ENCODE measurements around the gene LRRC47. TPM values are rescaled to one million over a fixed set of nuclear protein-coding genes. Genes with fewer than 3 reads are reported as not detected.

Gene LRRC47
- polyA plus RNA-seq, 1 experiment = 17.7 TPM

DNA sequence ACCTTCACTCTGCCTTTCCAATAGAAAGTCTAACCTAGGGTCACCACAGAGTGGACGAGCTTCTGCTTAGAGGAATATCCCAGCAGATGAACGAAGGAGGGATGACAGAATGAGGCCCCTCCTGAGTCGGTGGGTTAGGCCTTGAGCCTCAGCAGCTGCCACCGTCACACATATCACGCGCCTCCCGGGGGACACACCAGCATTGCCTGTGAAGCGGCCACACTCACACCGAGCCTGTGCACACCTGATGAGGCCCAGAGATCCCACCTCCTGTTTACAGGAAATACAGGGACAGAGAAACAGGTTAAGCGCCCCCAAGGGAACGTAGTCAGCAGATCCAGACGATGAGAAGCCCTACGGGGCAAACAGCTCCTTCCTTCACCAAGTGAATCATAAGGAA is 25.1 kb upstream of the LRRC47 start:
- Histone ChIP-seq H3K4me3 (ENCODE audit: low read depth, low read length) (no peak overlapping the region), H3K36me3 (ENCODE audit: control insufficient read depth, insufficient read depth, low read length) (peaks cover 20% of the 10 kb centered on the region), H3K27me3 (ENCODE audit: control insufficient read depth, insufficient read depth, low read length) (no peaks in the 10 kb centered on the region)
- DNase-seq (ENCODE audit: low read depth) = no peak
- TF ChIP-seq CTCF (IDR thresholded peaks at IDR 0.05; ENCODE audit: insufficient read depth, low read depth, low read length) = no peak
- ChIA-PET POLR2A (no interaction called here), CTCF (interaction anchor here (0.7 to 1.0 kb wide), 2 partner anchors 19 to 25 kb away, joined by 3 to 5 read pairs; no protein-coding TSS in a partner anchor)

DNA sequence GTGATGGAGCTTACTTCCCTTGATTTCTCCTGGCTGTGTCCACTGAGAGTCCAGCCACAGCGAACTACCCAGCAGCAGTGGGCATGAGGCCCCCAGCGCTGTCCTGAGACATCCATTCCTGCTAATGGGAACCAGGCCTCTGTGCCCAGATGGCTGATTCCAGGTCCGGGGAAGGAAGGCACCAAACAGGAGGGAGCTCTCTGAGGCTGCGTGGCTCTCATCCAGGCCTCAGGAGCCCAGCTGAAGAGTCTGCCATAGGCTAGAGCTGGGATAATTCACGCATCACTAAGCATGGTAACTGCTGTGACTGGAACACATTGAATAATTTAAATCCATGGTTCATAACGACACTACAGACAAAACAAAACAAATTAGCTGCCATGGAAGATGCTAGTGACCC is 24.7 kb upstream of the LRRC47 start:
- ChIA-PET CTCF (interaction anchor here (0.7 to 1.0 kb wide), 2 partner anchors 18 to 26 kb away, joined by 3 to 5 read pairs; no protein-coding TSS in a partner anchor), POLR2A (no interaction called here)
- Histone ChIP-seq H3K36me3 (ENCODE audit: control insufficient read depth, insufficient read depth, low read length) (peaks cover 20% of the 10 kb centered on the region), H3K4me3 (ENCODE audit: low read depth, low read length) (no peak overlapping the region), H3K27me3 (ENCODE audit: control insufficient read depth, insufficient read depth, low read length) (no peaks in the 10 kb centered on the region)
- no peak for DNase-seq (ENCODE audit: low read depth)
- no peak for TF ChIP-seq CTCF (IDR thresholded peaks at IDR 0.05; ENCODE audit: insufficient read depth, low read depth, low read length)

- H3K27me3 ChIP-seq (ENCODE audit: control insufficient read depth, insufficient read depth, low read length) = no peaks in the 10 kb centered on the region
- no peak overlapping the region for H3K4me3 ChIP-seq (ENCODE audit: low read depth, low read length)
- ChIA-PET POLR2A (no interaction called here), CTCF (no interaction called here)
- no peak for TF ChIP-seq CTCF (IDR thresholded peaks at IDR 0.05; ENCODE audit: insufficient read depth, low read depth, low read length)
- peaks cover 16% of the 10 kb centered on the region for H3K36me3 ChIP-seq (ENCODE audit: control insufficient read depth, insufficient read depth, low read length)
- DNase-seq (ENCODE audit: low read depth) = no peak
Observed at GRCh38 chr1:3820316-3820715, 24.0 kb upstream of the LRRC47 start.

DNA sequence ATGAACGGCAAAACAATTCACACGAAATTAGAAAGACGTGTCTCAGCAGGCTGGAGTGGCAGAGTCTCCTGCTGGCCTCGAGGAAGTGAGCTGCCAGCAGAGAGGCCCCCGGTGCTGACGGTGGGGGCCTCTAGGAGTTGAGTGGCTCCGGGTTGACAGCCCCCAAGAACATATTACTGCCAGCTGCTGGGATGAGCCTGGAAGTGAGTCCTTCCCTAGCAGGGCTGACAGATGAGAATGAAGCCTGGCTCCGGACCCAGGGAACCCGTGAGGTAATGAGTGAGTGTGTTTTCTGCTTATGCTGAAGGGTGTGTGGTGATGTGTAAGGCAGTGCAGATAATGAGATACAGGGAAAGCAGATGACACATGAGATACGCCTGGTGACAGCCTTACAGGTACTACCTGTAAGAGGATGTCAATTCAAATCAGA is 23.5 kb upstream of the LRRC47 start:
- Histone ChIP-seq H3K36me3 (ENCODE audit: control insufficient read depth, insufficient read depth, low read length) (peaks cover 18% of the 10 kb centered on the region), H3K27me3 (ENCODE audit: control insufficient read depth, insufficient read depth, low read length) (no peaks in the 10 kb centered on the region), H3K4me3 (ENCODE audit: low read depth, low read length) (no peak overlapping the region)
- POLR2A ChIA-PET = no interaction called here
- CTCF ChIA-PET = no interaction called here
- DNase-seq (ENCODE audit: low read depth) = no peak
- TF ChIP-seq CTCF (IDR thresholded peaks at IDR 0.05; ENCODE audit: insufficient read depth, low read depth, low read length) = no peak

DNA sequence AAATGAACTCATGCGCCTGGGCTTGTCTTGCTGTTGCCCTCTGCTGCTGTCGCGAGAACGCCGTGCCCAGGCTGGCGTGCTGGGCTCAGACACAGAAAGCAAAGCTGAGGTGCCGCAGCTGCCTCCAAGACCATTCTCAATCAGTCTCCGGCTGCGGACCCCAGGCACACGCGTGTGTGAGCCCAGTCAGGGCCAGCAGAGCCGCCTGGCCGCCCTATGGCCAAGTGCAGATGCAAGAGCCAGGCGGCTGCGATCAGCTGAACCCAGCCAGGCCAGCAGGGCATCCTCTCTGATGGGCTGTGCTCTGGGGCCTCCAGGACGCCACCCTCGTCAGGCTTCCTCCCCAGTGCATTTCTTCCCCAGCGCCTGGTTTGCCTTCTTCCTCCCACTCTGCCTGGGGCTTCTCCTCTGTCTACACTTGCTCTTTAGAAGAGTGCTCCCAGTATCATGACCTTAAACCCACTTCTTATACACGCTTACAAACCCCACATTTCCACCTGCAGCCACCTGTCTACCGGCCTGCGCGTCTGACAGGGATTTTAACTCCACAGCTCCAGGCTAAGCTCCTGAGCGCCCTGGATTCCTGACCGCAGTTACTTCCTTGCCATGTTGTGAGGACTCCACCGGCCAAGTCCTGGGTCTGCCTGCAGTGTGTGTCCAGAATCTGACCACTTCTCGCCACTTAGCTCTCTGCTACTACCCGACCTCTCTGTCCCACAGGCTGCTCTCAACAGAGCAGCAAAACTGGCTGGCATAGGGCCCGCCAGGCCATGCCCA is 21.7 kb upstream of the LRRC47 start:
- ChIA-PET CTCF (no interaction called here), POLR2A (no interaction called here)
- no peaks in the 10 kb centered on the region for H3K27me3 ChIP-seq (ENCODE audit: control insufficient read depth, insufficient read depth, low read length)
- no peak for TF ChIP-seq CTCF (IDR thresholded peaks at IDR 0.05; ENCODE audit: insufficient read depth, low read depth, low read length)
- peaks cover 18% of the 10 kb centered on the region for H3K36me3 ChIP-seq (ENCODE audit: control insufficient read depth, insufficient read depth, low read length)
- H3K4me3 ChIP-seq (ENCODE audit: low read depth, low read length) = no peak overlapping the region
- DNase-seq (ENCODE audit: low read depth) = no peak

All from BJ (cell line).